Colonic mucosa (tissue), 4 donors: ENCODE measurements around the gene DGKB. TPM values are rescaled to one million over a fixed set of nuclear protein-coding genes. Genes with fewer than 3 reads are reported as not detected.

Experiments
- DNase-seq: peaks from one replicate; pipeline ENCODE4 v3.0.0-alpha.2; 2020
- H3K27ac ChIP-seq: fragments of 200-600 bp; one replicate; pipeline ENCODE4 v1.8.0; 2021
- H3K27me3 ChIP-seq: fragments of 200-600 bp; one replicate; pipeline ENCODE4 v1.8.0; 2021
- H3K36me3 ChIP-seq: fragments of 200-600 bp; one replicate; pipeline ENCODE4 v1.8.0; 2021
- H3K4me1 ChIP-seq: fragments of 200-600 bp; one replicate; pipeline ENCODE4 v1.8.0; 2021; ENCODE audit warnings: mild to moderate bottlenecking
- H3K4me3 ChIP-seq: fragments of 200-600 bp; one replicate; pipeline ENCODE4 v1.8.0; 2021
- H3K9ac ChIP-seq, 2 donors: one replicate each; pipeline ENCODE4 v1.7.0; 2013; ENCODE audit warnings: control low read depth in 2 of 2, low read depth in 2 of 2, low read length in 2 of 2
- H3K9me3 ChIP-seq: fragments of 200-600 bp; one replicate; pipeline ENCODE4 v1.8.0; 2021
- intact Hi-C: fragments of 100-400 bp; cut with DNase I; formaldehyde crosslinking; loops from one replicate; pipeline ENCODE4 v1.14.1; 2022
- total RNA-seq, 2 donors: library from RNA; stranded (reverse); fragmentation: NEBNext Ultra II Directional in 1 of 2; extraction: Animal tissue kit (Norgen Biotek cat#: 25700) in 1 of 2; gene quantifications; one replicate each; pipeline ENCODE4 v1.2.1, GENCODE V29; 2021
- TF ChIP-seq, protein P1 (sequence below): fragments of 200-600 bp; IDR thresholded peaks from one replicate; pipeline ENCODE4 v1.8.0; 2022; ENCODE audit warnings: antibody characterized with exemption, mild to moderate bottlenecking
- donor health status: healthy.
- donor health status: DM: no; HTN: no; CAD: no.
- donor health status: DM: no; HTN: no; CAD: no.

The DGKB gene
- total RNA-seq, 2 donors from 2014 or later = 0.25 to 0.61 TPM

GRCh38 chr7:14400271-14400670 is 502.3 kb downstream of the DGKB start:
- H3K4me1 ChIP-seq = no peaks in the 10 kb centered on the region
- no peaks in the 10 kb centered on the region for H3K27me3 ChIP-seq
- no peaks in the 10 kb centered on the region for H3K36me3 ChIP-seq
- intact Hi-C loops = no loop called here
- H3K27ac ChIP-seq = no peak overlapping the region
- H3K4me3 ChIP-seq = no peak overlapping the region
- DNase-seq = no peak
- no peaks in the 10 kb centered on the region for H3K9me3 ChIP-seq
- no peak overlapping the region for H3K9ac ChIP-seq
- TF ChIP-seq, protein P1, sequence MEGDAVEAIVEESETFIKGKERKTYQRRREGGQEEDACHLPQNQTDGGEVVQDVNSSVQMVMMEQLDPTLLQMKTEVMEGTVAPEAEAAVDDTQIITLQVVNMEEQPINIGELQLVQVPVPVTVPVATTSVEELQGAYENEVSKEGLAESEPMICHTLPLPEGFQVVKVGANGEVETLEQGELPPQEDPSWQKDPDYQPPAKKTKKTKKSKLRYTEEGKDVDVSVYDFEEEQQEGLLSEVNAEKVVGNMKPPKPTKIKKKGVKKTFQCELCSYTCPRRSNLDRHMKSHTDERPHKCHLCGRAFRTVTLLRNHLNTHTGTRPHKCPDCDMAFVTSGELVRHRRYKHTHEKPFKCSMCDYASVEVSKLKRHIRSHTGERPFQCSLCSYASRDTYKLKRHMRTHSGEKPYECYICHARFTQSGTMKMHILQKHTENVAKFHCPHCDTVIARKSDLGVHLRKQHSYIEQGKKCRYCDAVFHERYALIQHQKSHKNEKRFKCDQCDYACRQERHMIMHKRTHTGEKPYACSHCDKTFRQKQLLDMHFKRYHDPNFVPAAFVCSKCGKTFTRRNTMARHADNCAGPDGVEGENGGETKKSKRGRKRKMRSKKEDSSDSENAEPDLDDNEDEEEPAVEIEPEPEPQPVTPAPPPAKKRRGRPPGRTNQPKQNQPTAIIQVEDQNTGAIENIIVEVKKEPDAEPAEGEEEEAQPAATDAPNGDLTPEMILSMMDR = no peak

GRCh38 chr7:14398526-14398925 is 504.0 kb downstream of the DGKB start:
- H3K4me3 ChIP-seq = no peak overlapping the region
- H3K4me1 ChIP-seq = no peaks in the 10 kb centered on the region
- H3K9ac ChIP-seq = no peak overlapping the region
- intact Hi-C loops = no loop called here
- TF ChIP-seq, protein P1 = no peak
- H3K36me3 ChIP-seq = no peaks in the 10 kb centered on the region
- no peak overlapping the region for H3K27ac ChIP-seq
- DNase-seq = no peak
- H3K9me3 ChIP-seq = no peaks in the 10 kb centered on the region
- H3K27me3 ChIP-seq = no peaks in the 10 kb centered on the region

- no peaks in the 10 kb centered on the region for H3K4me1 ChIP-seq
- no peaks in the 10 kb centered on the region for H3K27me3 ChIP-seq
- H3K4me3 ChIP-seq = no peak overlapping the region
- H3K9me3 ChIP-seq = no peaks in the 10 kb centered on the region
- intact Hi-C loops = no loop called here
- DNase-seq = no peak
- no peak overlapping the region for H3K27ac ChIP-seq
- TF ChIP-seq, protein P1 = no peak
- no peak overlapping the region for H3K9ac ChIP-seq
- no peaks in the 10 kb centered on the region for H3K36me3 ChIP-seq
Observed at GRCh38 chr7:14395860-14396259, 506.7 kb downstream of the DGKB start.

GRCh38 chr7:14394786-14395185 is 507.8 kb downstream of the DGKB start:
- Histone ChIP-seq H3K9ac (no peak overlapping the region), H3K4me1 (no peaks in the 10 kb centered on the region), H3K27me3 (no peaks in the 10 kb centered on the region), H3K36me3 (no peaks in the 10 kb centered on the region), H3K4me3 (no peak overlapping the region), H3K27ac (no peak overlapping the region), H3K9me3 (no peaks in the 10 kb centered on the region)
- TF ChIP-seq, protein P1 = no peak
- intact Hi-C loops = no loop called here
- no peak for DNase-seq

DNA sequence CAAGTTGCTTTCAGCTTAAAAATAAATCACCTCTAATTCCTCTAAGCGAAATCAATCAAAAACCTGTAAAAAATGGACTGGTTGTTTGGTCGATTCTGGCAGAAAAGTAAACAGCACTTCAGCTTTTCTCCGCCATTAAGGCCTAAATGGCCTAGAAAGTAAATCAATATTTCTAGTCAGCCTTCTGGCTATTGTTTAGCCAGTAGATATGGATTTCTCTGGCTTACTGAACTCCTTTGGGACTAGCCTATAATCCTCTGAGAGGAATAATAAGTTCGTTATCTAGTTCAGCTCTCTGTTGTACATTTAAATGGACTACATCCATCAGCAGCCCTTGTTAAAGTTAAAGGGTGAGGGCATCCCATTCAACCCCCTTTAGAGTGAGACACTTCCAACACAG is 513.0 kb downstream of the DGKB start:
- intact Hi-C loops = no loop called here
- H3K4me3 ChIP-seq = no peak overlapping the region
- H3K27ac ChIP-seq = no peak overlapping the region
- TF ChIP-seq, protein P1 = no peak
- no peaks in the 10 kb centered on the region for H3K27me3 ChIP-seq
- DNase-seq = no peak
- no peaks in the 10 kb centered on the region for H3K4me1 ChIP-seq
- no peaks in the 10 kb centered on the region for H3K9me3 ChIP-seq
- H3K9ac ChIP-seq = no peak overlapping the region
- no peaks in the 10 kb centered on the region for H3K36me3 ChIP-seq

- H3K4me1 ChIP-seq = no peaks in the 10 kb centered on the region
- intact Hi-C loops = no loop called here
- H3K9ac ChIP-seq = no peak overlapping the region
- TF ChIP-seq, protein P1 = no peak
- no peaks in the 10 kb centered on the region for H3K36me3 ChIP-seq
- no peak overlapping the region for H3K27ac ChIP-seq
- H3K9me3 ChIP-seq = no peaks in the 10 kb centered on the region
- no peak overlapping the region for H3K4me3 ChIP-seq
- no peaks in the 10 kb centered on the region for H3K27me3 ChIP-seq
- DNase-seq = no peak
Observed at GRCh38 chr7:14389181-14389591, 513.4 kb downstream of the DGKB start.
